Mesenchymal stem cell (in vitro differentiated cells and primary cell): Measurements from ENCODE around the gene SLC39A2.

ENCODE experiments used
- DNase-seq: peaks from one replicate; pipeline ENCODE4 v3.0.0-alpha.2; 2013
- H2AFZ ChIP-seq: one replicate; pipeline ENCODE4 v1.6.1; 2013; ENCODE audit warnings: low read depth, mild to moderate bottlenecking, control low read depth, inconsistent platforms, low read length, moderate library complexity
- H2AK5ac ChIP-seq: 2 replicates; pipeline ENCODE4 v1.6.1; 2013; ENCODE audit warnings: low read length, moderate library complexity, mild to moderate bottlenecking, inconsistent platforms; ENCODE audit not compliant: severe bottlenecking
- H2BK120ac ChIP-seq: one replicate; pipeline ENCODE4 v1.6.1; 2013; ENCODE audit warnings: low read depth, mild to moderate bottlenecking, inconsistent platforms, low read length, moderate library complexity
- H2BK12ac ChIP-seq, 2 experiments: one replicate each; pipeline ENCODE4 v1.6.1; 2013; ENCODE audit warnings: inconsistent platforms in 2 of 2, low read length in 2 of 2, mild to moderate bottlenecking in 2 of 2, moderate library complexity in 2 of 2, control low read depth in 1 of 2
- H2BK15ac ChIP-seq: one replicate; pipeline ENCODE4 v1.6.1; 2013; ENCODE audit warnings: mild to moderate bottlenecking, low read depth, inconsistent platforms; ENCODE audit not compliant: poor library complexity, severe bottlenecking
- H2BK5ac ChIP-seq: 2 replicates; pipeline ENCODE4 v1.6.1; 2013; ENCODE audit warnings: low read depth, mild to moderate bottlenecking, low read length, control low read depth, inconsistent platforms; ENCODE audit not compliant: poor library complexity, severe bottlenecking
- H3K14ac ChIP-seq, 2 experiments: one replicate each; pipeline ENCODE4 v1.6.1; 2013; ENCODE audit warnings: inconsistent platforms in 2 of 2, low read length in 2 of 2, control low read depth in 1 of 2, mild to moderate bottlenecking in 1 of 2, moderate library complexity in 1 of 2
- H3K18ac ChIP-seq, 2 experiments: one replicate each; pipeline ENCODE4 v1.6.1; 2013; ENCODE audit warnings: inconsistent platforms in 2 of 2, low read length in 2 of 2, control low read depth in 1 of 2, low read depth in 1 of 2, mild to moderate bottlenecking in 1 of 2
- H3K23ac ChIP-seq, 2 experiments: one replicate each; pipeline ENCODE4 v1.6.1; 2013; ENCODE audit warnings: inconsistent platforms in 2 of 2, low read length in 2 of 2, mild to moderate bottlenecking in 2 of 2, moderate library complexity in 2 of 2, control low read depth in 1 of 2
- H3K27ac ChIP-seq: 2 replicates; pipeline ENCODE4 v1.5.1; 2013; ENCODE audit warnings: mild to moderate bottlenecking, moderate library complexity, low read length, control low read depth, inconsistent platforms; ENCODE audit not compliant: poor library complexity, severe bottlenecking
- H3K27me3 ChIP-seq, 2 experiments: 2 replicates each; pipeline versions ENCODE4 v1.6.1 to v1.7.0; 2013; ENCODE audit warnings: low read length in 2 of 2, mild to moderate bottlenecking in 2 of 2, moderate library complexity in 2 of 2, control low read depth in 1 of 2, inconsistent platforms in 1 of 2; ENCODE audit not compliant: control insufficient read depth in 1 of 2, insufficient read depth in 1 of 2
- H3K36me3 ChIP-seq, 2 experiments: 2 replicates each; pipeline versions ENCODE4 v1.6.1 to v1.7.0; 2013; ENCODE audit warnings: low read length in 2 of 2, control low read depth in 1 of 2, inconsistent platforms in 1 of 2, low read depth in 1 of 2, mild to moderate bottlenecking in 1 of 2; ENCODE audit not compliant: insufficient read depth in 2 of 2, control insufficient read depth in 1 of 2
- H3K4ac ChIP-seq, 2 experiments: one replicate each; pipeline ENCODE4 v1.6.1; 2013; ENCODE audit warnings: inconsistent platforms in 2 of 2, low read length in 2 of 2, mild to moderate bottlenecking in 2 of 2, moderate library complexity in 2 of 2, control low read depth in 1 of 2, low read depth in 1 of 2
- H3K4me1 ChIP-seq: 2 replicates; pipeline ENCODE4 v1.6.1; 2013; ENCODE audit warnings: low read depth, low read length, control low read depth; ENCODE audit not compliant: control insufficient read depth, insufficient read depth
- H3K4me2 ChIP-seq: 2 replicates; pipeline ENCODE4 v1.6.1; 2013; ENCODE audit warnings: low read length, mild to moderate bottlenecking, inconsistent platforms; ENCODE audit not compliant: poor library complexity, severe bottlenecking
- H3K4me3 ChIP-seq, 2 experiments: 2 replicates each; pipeline versions ENCODE4 v1.5.1 to v1.7.0; 2013; ENCODE audit warnings: low read length in 2 of 2, mild to moderate bottlenecking in 2 of 2, control low read depth in 1 of 2, low read depth in 1 of 2; ENCODE audit not compliant: insufficient read depth in 1 of 2
- H3K79me1 ChIP-seq: replicated peaks from 2 replicates; pipeline ENCODE4 v1.6.1; 2013; ENCODE audit warnings: mild to moderate bottlenecking, control low read depth, low read length, inconsistent platforms; ENCODE audit not compliant: poor library complexity, severe bottlenecking
- H3K9ac ChIP-seq: 2 replicates; pipeline ENCODE4 v1.7.0; 2013; ENCODE audit warnings: mild to moderate bottlenecking, low read length, moderate library complexity
- H3K9me3 ChIP-seq: 2 replicates; pipeline ENCODE4 v1.7.0; 2013; ENCODE audit warnings: mild to moderate bottlenecking, low read length; ENCODE audit not compliant: control insufficient read depth
- H4K8ac ChIP-seq: one replicate; pipeline ENCODE4 v1.6.1; 2013; ENCODE audit warnings: inconsistent platforms, mild to moderate bottlenecking, low read length, moderate library complexity
- H4K91ac ChIP-seq: one replicate; pipeline ENCODE4 v1.6.1; 2013; ENCODE audit warnings: mild to moderate bottlenecking, low read length, inconsistent platforms
- WGBS: methylation state at CpG from one replicate; pipeline ENCODE4 v1.1.7; 2013; ENCODE audit warnings: mixed read lengths; 5-methylcytosine and 5-hydroxymethylcytosine counted together

Gene SLC39A2

DNA sequence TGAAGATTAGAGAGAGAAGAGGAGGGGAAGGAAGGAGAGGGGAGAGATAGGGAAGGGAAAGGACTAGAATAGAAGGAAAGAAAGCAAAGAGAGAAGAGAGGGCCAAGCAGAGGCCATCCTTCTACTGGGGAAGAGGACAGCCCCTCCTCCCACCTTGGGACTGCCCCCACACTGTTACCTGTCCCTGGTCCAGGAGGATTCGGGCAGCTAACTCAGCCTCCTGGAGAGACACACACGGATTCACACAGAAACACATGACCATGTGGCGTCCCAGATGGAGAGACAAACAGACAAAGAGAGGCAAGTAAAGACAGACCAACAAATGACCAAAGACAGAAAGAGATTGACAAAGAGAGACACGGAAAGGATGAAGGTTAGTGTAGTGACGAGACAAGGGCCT lies 23.6 kb downstream of the SLC39A2 start:
- Histone ChIP-seq H2AFZ (no peak overlapping the region), H3K4me3 (no peak overlapping the region), H2BK5ac (no peak overlapping the region), H3K4me2 (no peak overlapping the region), H3K4ac (no peak overlapping the region), H3K9ac (no peak overlapping the region), H3K14ac (no peak overlapping the region), H4K91ac (no peak overlapping the region), H2AK5ac (no peak overlapping the region), H3K79me1 (no peaks in the 10 kb centered on the region), H4K8ac (no peak overlapping the region), H3K23ac (no peak overlapping the region), H2BK120ac (no peak overlapping the region), H3K27ac (no peak overlapping the region), H3K18ac (no peak overlapping the region), H3K27me3 (peaks cover 57 to 67% of the 10 kb centered on the region in 2 experiments), H2BK15ac (no peak overlapping the region), H3K4me1 (peaks cover 15% of the 10 kb centered on the region), H3K36me3 (peaks cover 0 to 2% of the 10 kb centered on the region in 2 experiments), H3K9me3 (no peaks in the 10 kb centered on the region), H2BK12ac (no peak overlapping the region)
- DNase-seq = no peak
- WGBS = 92% methylated on average over 5 of the region's 5 CpGs

DNA sequence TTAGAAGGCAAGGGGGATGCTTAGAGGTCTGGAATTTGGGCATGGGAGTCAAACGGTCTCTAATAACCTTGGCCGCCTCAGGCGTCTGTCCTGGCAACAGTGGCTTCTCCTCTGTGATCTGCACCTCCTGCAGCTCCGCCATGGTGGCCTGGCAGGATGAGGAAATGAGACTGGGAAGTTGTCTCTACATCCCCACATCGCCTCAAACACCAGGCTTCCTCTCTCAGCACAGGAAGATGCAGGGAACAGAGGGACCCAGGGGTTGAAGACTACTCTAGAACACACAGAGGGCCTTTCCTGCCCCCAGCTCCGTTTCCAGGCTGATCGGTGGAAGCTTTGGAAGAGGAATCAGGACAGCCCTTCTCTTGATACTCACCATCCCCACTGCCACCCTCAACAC lies 24.1 kb downstream of the SLC39A2 start:
- Histone ChIP-seq H2BK120ac (no peak overlapping the region), H2AFZ (no peak overlapping the region), H4K91ac (no peak overlapping the region), H3K4me2 (no peak overlapping the region), H3K14ac (no peak overlapping the region), H2BK5ac (no peak overlapping the region), H3K9ac (no peak overlapping the region), H2BK12ac (no peak overlapping the region), H3K27ac (no peak overlapping the region), H3K4me3 (no peak overlapping the region), H3K4me1 (peaks cover 15% of the 10 kb centered on the region), H3K27me3 (peaks cover 53 to 62% of the 10 kb centered on the region in 2 experiments), H3K23ac (no peak overlapping the region), H3K18ac (no peak overlapping the region), H2AK5ac (no peak overlapping the region), H4K8ac (no peak overlapping the region), H3K4ac (no peak overlapping the region), H3K36me3 (peaks cover 0 to 2% of the 10 kb centered on the region in 2 experiments), H3K9me3 (no peaks in the 10 kb centered on the region), H2BK15ac (no peak overlapping the region), H3K79me1 (no peaks in the 10 kb centered on the region)
- 85% methylated on average over 7 of the region's 7 CpGs for WGBS
- no peak for DNase-seq

DNA sequence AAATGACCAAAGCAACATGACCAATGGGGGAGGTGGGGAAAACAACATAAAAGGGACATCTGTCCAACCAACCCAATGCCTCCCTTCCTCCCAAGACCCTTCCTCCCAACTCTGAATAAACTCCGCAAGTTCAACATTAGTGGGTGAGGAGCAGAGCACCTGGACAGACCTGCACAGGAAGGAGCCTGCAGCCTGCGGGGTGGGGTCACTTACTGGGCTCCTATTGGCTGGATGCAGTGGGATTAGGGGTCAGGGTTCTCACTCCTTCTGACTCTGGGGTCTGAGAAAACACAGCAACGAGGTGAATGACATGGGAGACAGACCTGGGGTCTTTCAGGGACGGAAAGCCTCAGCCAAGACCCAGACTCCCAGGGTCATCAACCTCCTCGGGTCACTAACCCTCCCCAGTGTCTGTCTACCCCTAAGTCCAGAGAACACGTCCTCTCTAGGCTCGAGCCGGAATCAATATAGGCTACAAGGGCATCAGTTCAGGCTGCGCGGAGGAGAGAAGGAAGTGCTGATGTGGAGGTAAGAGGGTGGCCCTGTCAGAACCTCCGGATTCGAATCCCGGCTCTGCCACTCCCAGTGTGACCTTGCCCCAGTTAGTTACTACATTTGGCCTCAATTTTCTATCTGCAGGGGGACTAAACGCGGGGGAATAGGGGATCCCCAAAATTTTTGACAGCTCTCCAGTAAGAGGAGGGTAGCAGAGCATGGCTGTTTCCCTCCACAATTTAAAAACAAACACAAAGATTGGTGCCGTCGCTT lies 24.9 kb downstream of the SLC39A2 start:
- Histone ChIP-seq H3K79me1 (no peaks in the 10 kb centered on the region), H3K23ac (no peak overlapping the region), H4K91ac (no peak overlapping the region), H3K36me3 (peaks cover 0 to 2% of the 10 kb centered on the region in 2 experiments), H3K4ac (no peak overlapping the region), H3K9me3 (no peaks in the 10 kb centered on the region), H3K4me2 (peak overlapping the region; percentile 96), H3K27ac (no peak overlapping the region), H4K8ac (no peak overlapping the region), H3K18ac (no peak overlapping the region), H3K14ac (no peak overlapping the region), H2AFZ (no peak overlapping the region), H2BK12ac (no peak overlapping the region), H2AK5ac (no peak overlapping the region), H3K4me3 (peak overlapping the region in 1 of 2 experiments; percentile 69), H3K9ac (no peak overlapping the region), H3K4me1 (peaks cover 15% of the 10 kb centered on the region), H2BK5ac (no peak overlapping the region), H3K27me3 (peaks cover 53 to 58% of the 10 kb centered on the region in 2 experiments), H2BK120ac (no peak overlapping the region), H2BK15ac (peak overlapping the region; percentile 40)
- 54% methylated on average over 12 of the region's 17 CpGs for WGBS
- DNase-seq = no peak

DNA sequence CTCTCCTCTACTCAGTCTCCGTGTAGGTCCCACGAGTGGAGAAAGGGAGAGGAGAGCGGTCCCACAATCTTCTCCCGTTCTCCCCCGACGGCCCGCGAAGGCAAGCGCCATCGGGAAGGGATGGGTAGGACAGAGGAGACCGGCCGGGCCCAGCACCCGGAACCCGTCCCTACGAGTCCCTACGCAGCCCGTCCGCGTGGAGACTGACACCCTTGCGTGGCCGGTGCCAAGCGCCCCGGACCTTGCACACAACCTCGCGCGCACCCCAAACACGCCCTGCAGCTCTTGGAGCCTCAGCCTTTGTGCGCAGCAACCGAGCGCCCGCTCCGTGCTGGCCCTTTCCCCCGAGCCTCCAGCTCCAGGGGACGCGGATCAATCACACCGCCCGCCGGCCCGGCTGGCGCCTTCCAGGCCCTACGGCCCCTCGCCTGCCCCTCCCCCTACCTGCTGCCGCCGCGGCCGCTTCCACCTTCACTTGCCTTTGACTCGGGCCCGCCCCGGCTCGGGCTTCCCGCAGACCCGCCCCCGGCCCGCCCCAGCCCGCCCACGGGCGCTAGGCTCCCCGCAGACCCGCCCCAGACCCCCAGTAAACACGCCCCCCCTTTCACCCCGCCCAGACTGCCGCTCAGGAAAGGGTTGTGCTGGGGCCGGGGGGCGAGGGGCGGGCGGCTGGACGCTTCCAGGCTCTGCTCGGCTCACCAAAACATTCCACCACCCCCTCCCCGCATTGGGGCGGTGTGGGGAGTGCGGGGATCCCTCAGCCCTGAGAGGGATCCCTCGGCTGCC lies 25.7 kb downstream of the SLC39A2 start, which contains the start of gene NDRG2:
Gene NDRG2, minus strand, starts transcription at position 477 of the 786 bp plus-strand sequence. CDS start 1,746 bp downstream, outside the sequence.
- Histone ChIP-seq H3K23ac (peak within 1 kb of the TSS in 1 of 2 experiments; percentile 97), H4K91ac (peak within 1 kb of the TSS; percentile 28), H3K18ac (peak within 1 kb of the TSS in 1 of 2 experiments; percentile 73), H3K27ac (no peak within 1 kb of the TSS), H2BK120ac (no peak within 1 kb of the TSS), H2BK12ac (peak within 1 kb of the TSS in 1 of 2 experiments; percentile 6), H4K8ac (peak within 1 kb of the TSS; percentile 63), H2BK5ac (no peak within 1 kb of the TSS), H3K9ac (peak within 1 kb of the TSS; percentile 29), H3K4me2 (peak within 1 kb of the TSS; percentile 96), H3K4ac (peak within 1 kb of the TSS in 1 of 2 experiments; percentile 30), H3K14ac (peak within 1 kb of the TSS in 1 of 2 experiments; percentile 26), H2BK15ac (peak within 1 kb of the TSS; percentile 62), H3K36me3 (peaks cover 0 to 2% of the 10 kb centered on the region in 2 experiments), H3K4me3 (peak within 1 kb of the TSS; percentile 62 to 73), H3K79me1 (no peaks in the 10 kb centered on the region), H3K4me1 (peaks cover 15% of the 10 kb centered on the region), H3K9me3 (no peaks in the 10 kb centered on the region), H3K27me3 (peaks cover 55 to 63% of the 10 kb centered on the region in 2 experiments), H2AFZ (peak within 1 kb of the TSS; percentile 43), H2AK5ac (no peak within 1 kb of the TSS)
- WGBS = 2% methylated on average over 47 of the region's 72 CpGs
- DNase-seq = peak; percentile 21
